ENCODE measurements around the gene GYS1. TPM values are rescaled to one million over a fixed set of nuclear protein-coding genes. Genes with fewer than 3 reads are reported as not detected.

The GYS1 gene
- total RNA-seq, 8 experiments from 2014 or later, result 13.0 to 72.5 (median 18.3) TPM

Other genes with a start within 250 kb of the GYS1 start
- gene IZUMO1, start 246.4 kb downstream of the GYS1 start, total RNA-seq, result under 1 TPM in 7 of 8 experiments, not detected in 1; 0.14 to 0.76 (median 0.49) TPM
- gene FUT1, start 240.7 kb downstream of the GYS1 start, total RNA-seq, result 1 to 10 TPM in 1 of 8 experiments, under 1 TPM in 7; 0.13 to 3.7 (median 0.47) TPM
- under 1 TPM in 2 of 8 experiments, not detected in 6; 0.28 to 0.29 TPM for gene FGF21, start 237.8 kb downstream of the GYS1 start, total RNA-seq
- gene BCAT2, start 182.3 kb downstream of the GYS1 start, total RNA-seq, result 10 to 100 TPM; 26.6 to 49.8 (median 35.1) TPM
- gene HSD17B14, start 156.8 kb downstream of the GYS1 start, total RNA-seq, result 10 to 100 TPM in 2 of 8 experiments, 1 to 10 TPM in 6; 1.6 to 27.3 (median 5.4) TPM
- 10 to 100 TPM in 3 of 8 experiments, 1 to 10 TPM in 4, under 1 TPM in 1; 0.33 to 30.8 (median 6.5) TPM for gene PLEKHA4, start 124.7 kb downstream of the GYS1 start, total RNA-seq
- 100 to 1,000 TPM in 1 of 8 experiments, 10 to 100 TPM in 7; 35.2 to 157 (median 68.6) TPM for gene PPP1R15A, start 120.9 kb downstream of the GYS1 start, total RNA-seq
- gene TULP2, start 94.6 kb downstream of the GYS1 start, total RNA-seq, result 1 to 10 TPM in 1 of 8 experiments, under 1 TPM in 1, not detected in 6; 0.52 to 2.2 TPM
- 100 to 1,000 TPM in 4 of 8 experiments, 10 to 100 TPM in 4; 60.2 to 309 (median 107) TPM for gene NUCB1, start 93.0 kb downstream of the GYS1 start, total RNA-seq
- under 1 TPM in 5 of 8 experiments, not detected in 3; 0.32 to 0.81 (median 0.50) TPM for gene DHDH, start 59.6 kb downstream of the GYS1 start, total RNA-seq
- 100 to 1,000 TPM in 4 of 8 experiments, 10 to 100 TPM in 4; 36.9 to 172 (median 97.8) TPM for gene BAX, start 38.4 kb downstream of the GYS1 start, total RNA-seq
- over 10,000 TPM in 1 of 8 experiments, 1,000 to 10,000 TPM in 7; 1,251 to 10,826 (median 2,578) TPM for gene FTL, start 28.0 kb downstream of the GYS1 start, total RNA-seq
- gene RUVBL2, start 578 bp upstream of the GYS1 start, total RNA-seq, result 100 to 1,000 TPM; 113 to 181 (median 145) TPM
- gene LHB, start 23.8 kb upstream of the GYS1 start, total RNA-seq, result 1 to 10 TPM in 4 of 8 experiments, under 1 TPM in 1, not detected in 3; 0.88 to 2.9 (median 1.3) TPM
- under 1 TPM in 3 of 8 experiments, not detected in 5; 0.47 to 0.70 (median 0.49) TPM for gene CGB3, start 31.0 kb upstream of the GYS1 start, total RNA-seq
- not detected for gene CGB2, start 38.6 kb upstream of the GYS1 start, total RNA-seq
- not detected for gene CGB1, start 43.6 kb upstream of the GYS1 start, total RNA-seq
- under 1 TPM in 1 of 8 experiments, not detected in 7; 0.76 TPM for gene CGB5, start 50.5 kb upstream of the GYS1 start, total RNA-seq
- under 1 TPM in 4 of 8 experiments, not detected in 4; 0.27 to 0.76 (median 0.33) TPM for gene CGB8, start 55.8 kb upstream of the GYS1 start, total RNA-seq
- gene CGB7, start 64.4 kb upstream of the GYS1 start, total RNA-seq, result 1 to 10 TPM in 1 of 8 experiments, under 1 TPM in 6, not detected in 1; 0.11 to 1.0 (median 0.36) TPM
- gene NTF4, start 71.5 kb upstream of the GYS1 start, total RNA-seq, result 1 to 10 TPM in 1 of 8 experiments, under 1 TPM in 1, not detected in 6; 0.52 to 1.0 TPM
- gene KCNA7, start 79.4 kb upstream of the GYS1 start, total RNA-seq, result under 1 TPM in 7 of 8 experiments, not detected in 1; 0.05 to 0.62 (median 0.15) TPM
- 100 to 1,000 TPM; 101 to 312 (median 157) TPM for gene SNRNP70, start 92.1 kb upstream of the GYS1 start, total RNA-seq
- gene LIN7B, start 121.1 kb upstream of the GYS1 start, total RNA-seq, result 10 to 100 TPM in 5 of 8 experiments, 1 to 10 TPM in 3; 2.0 to 65.1 (median 24.4) TPM
- gene C19orf73, start 125.8 kb upstream of the GYS1 start, total RNA-seq, result 1 to 10 TPM; 2.3 to 5.7 (median 3.4) TPM
- gene PPFIA3, start 126.2 kb upstream of the GYS1 start, total RNA-seq, result 10 to 100 TPM in 7 of 8 experiments, 1 to 10 TPM in 1; 4.7 to 52.5 (median 23.5) TPM
- gene HRC, start 162.1 kb upstream of the GYS1 start, total RNA-seq, result 10 to 100 TPM in 4 of 8 experiments, 1 to 10 TPM in 3, under 1 TPM in 1; 0.81 to 55.7 (median 12.3) TPM
- 10 to 100 TPM in 7 of 8 experiments, 1 to 10 TPM in 1; 7.0 to 46.8 (median 16.4) TPM for gene TRPM4, start 164.5 kb upstream of the GYS1 start, total RNA-seq

All from motor neuron (in vitro differentiated cells).